GM23338 (cell line): Measurements from ENCODE around the gene BCORL1. TPM values are rescaled to one million over a fixed set of nuclear protein-coding genes. Genes with fewer than 3 reads are reported as not detected.

Source experiments
- ATAC-seq: fragments of 200-7000 bp; cut with Tn5 transposase; 3 replicates; pipeline ENCODE4 v1.9.1; 2020
- DNase-seq: peaks from one replicate; pipeline ENCODE4 v3.0.0-alpha.2; 2015; ENCODE audit warnings: low spot score
- H2AFZ ChIP-seq: fragments of 200-600 bp; sonication (generic); 2 replicates; pipeline ENCODE4 v1.8.0; 2016; ENCODE audit warnings: antibody characterized with exemption, mild to moderate bottlenecking, moderate library complexity
- H3F3A ChIP-seq: fragments of 200-600 bp; sonication (generic); replicated peaks from 2 replicates; pipeline ENCODE4 v1.8.0; 2017; ENCODE audit warnings: antibody characterized with exemption, mixed run types, low read depth
- H3K27ac ChIP-seq: fragments of 200-600 bp; sonication (generic); 2 replicates; pipeline ENCODE4 v1.6.1; 2016; ENCODE audit warnings: low read depth
- H3K27me3 ChIP-seq: fragments of 200-600 bp; sonication (generic); 2 replicates; pipeline ENCODE4 v1.8.0; 2016; ENCODE audit warnings: mild to moderate bottlenecking, mixed run types, moderate library complexity; ENCODE audit not compliant: insufficient read depth
- H3K36me3 ChIP-seq: fragments of 200-600 bp; sonication (generic); 2 replicates; pipeline ENCODE4 v1.8.0; 2016; ENCODE audit warnings: mild to moderate bottlenecking; ENCODE audit not compliant: insufficient read depth
- H3K4me1 ChIP-seq: fragments of 200-600 bp; sonication (generic); 2 replicates; pipeline ENCODE4 v1.8.0; 2016; ENCODE audit warnings: mild to moderate bottlenecking, moderate library complexity; ENCODE audit not compliant: insufficient read depth
- H3K4me2 ChIP-seq: fragments of 200-600 bp; sonication (generic); 2 replicates; pipeline ENCODE4 v1.7.1; 2017; ENCODE audit warnings: mixed run types
- H3K4me3 ChIP-seq: fragments of 200-600 bp; sonication (generic); 2 replicates; pipeline ENCODE4 v1.6.1; 2016; ENCODE audit warnings: mixed run types
- H3K79me2 ChIP-seq: fragments of 200-600 bp; sonication (generic); replicated peaks from 2 replicates; pipeline ENCODE4 v1.8.0; 2017; ENCODE audit warnings: mild to moderate bottlenecking; ENCODE audit not compliant: insufficient read depth
- H3K9me2 ChIP-seq: fragments of 200-600 bp; sonication (generic); 2 replicates; pipeline ENCODE4 v1.8.0; 2017; ENCODE audit not compliant: insufficient read depth
- H4K20me1 ChIP-seq: fragments of 200-600 bp; sonication (generic); replicated peaks from 2 replicates; pipeline ENCODE4 v1.8.0; 2017; ENCODE audit warnings: mild to moderate bottlenecking; ENCODE audit not compliant: insufficient read depth
- H3K27ac Mint-ChIP-seq: 2 replicates; pipeline ENCODE4 v1.8.0; 2020; ENCODE audit warnings: inconsistent platforms, mild to moderate bottlenecking, moderate library complexity, mixed read lengths
- H3K27me3 Mint-ChIP-seq: 3 replicates; pipeline ENCODE4 v1.8.0; 2022; ENCODE audit warnings: low read depth, mild to moderate bottlenecking, moderate library complexity, mixed read lengths, inconsistent platforms; ENCODE audit not compliant: insufficient read depth, poor library complexity
- H3K36me3 Mint-ChIP-seq: 3 replicates; pipeline ENCODE4 v1.8.0; 2021; ENCODE audit warnings: low read depth, mild to moderate bottlenecking, inconsistent platforms, moderate library complexity, mixed read lengths
- H3K4me1 Mint-ChIP-seq: 3 replicates; pipeline ENCODE4 v1.8.0; 2020; ENCODE audit warnings: mild to moderate bottlenecking, inconsistent platforms, mixed read lengths
- H3K4me3 Mint-ChIP-seq: 3 replicates; pipeline ENCODE4 v1.8.0; 2021; ENCODE audit warnings: moderate library complexity, mild to moderate bottlenecking, inconsistent platforms, mixed read lengths
- H3K9me3 Mint-ChIP-seq: 3 replicates; pipeline ENCODE4 v1.8.0; 2020; ENCODE audit warnings: moderate library complexity, mild to moderate bottlenecking, inconsistent platforms, mixed read lengths
- CTCF ChIP-seq, 2 experiments: fragments of 200-600 bp in 1 of 2; sonication (generic) in 1 of 2; conservative IDR thresholded peaks; 2 replicates each; pipeline versions ENCODE4 v1.5.1 to v1.6.1; 2016 to 2017; ENCODE audit warnings: antibody characterized with exemption in 2 of 2, low read depth in 2 of 2, mild to moderate bottlenecking in 2 of 2, moderate library complexity in 1 of 2
- ETS1 ChIP-seq: IDR thresholded peaks from 2 replicates; pipeline ENCODE4 v1.6.1; 2016; ENCODE audit warnings: antibody characterized with exemption
- EZH2 ChIP-seq: fragments of 200-600 bp; sonication (generic); IDR thresholded peaks from one replicate; pipeline ENCODE4 v1.8.0; 2017; ENCODE audit warnings: antibody characterized with exemption, mild to moderate bottlenecking, low read depth; ENCODE audit not compliant: unreplicated experiment
- EZH2phosphoT487 ChIP-seq: fragments of 200-600 bp; sonication (generic); IDR thresholded peaks from one replicate; pipeline ENCODE4 v1.8.1; 2018; ENCODE audit warnings: antibody characterized with exemption; ENCODE audit not compliant: unreplicated experiment
- JUNB ChIP-seq: IDR thresholded peaks from one replicate; pipeline ENCODE4 v1.6.1; 2016; ENCODE audit warnings: antibody characterized with exemption; ENCODE audit not compliant: unreplicated experiment
- POLR2AphosphoS5 ChIP-seq: IDR thresholded peaks from 2 replicates; pipeline ENCODE4 v1.6.1; 2016; ENCODE audit warnings: antibody characterized with exemption, low read depth
- REST ChIP-seq: IDR thresholded peaks from one replicate; pipeline ENCODE4 v1.6.1; 2018; ENCODE audit warnings: antibody characterized with exemption; ENCODE audit not compliant: unreplicated experiment
- STAT1 ChIP-seq: IDR thresholded peaks from one replicate; pipeline ENCODE4 v1.6.1; 2016; ENCODE audit warnings: antibody characterized with exemption; ENCODE audit not compliant: unreplicated experiment
- ZNF114 ChIP-seq: fragments of 250-450 bp; sonication (Bioruptor Pico); IDR thresholded peaks from 2 replicates; pipeline ENCODE4 v1.5.0; 2020; ENCODE audit warnings: mild to moderate bottlenecking, moderate library complexity
- polyA plus RNA-seq: library from polyadenylated mRNA; unstranded; fragments of >200 nt; fragmentation: Nextera tagmentation; extraction: Ambion mirVana; gene quantifications from 2 replicates; pipeline ENCODE4 v1.2.1, GENCODE V29; 2016
- total RNA-seq: library from RNA; depleted of rRNA; stranded (reverse); fragments of >200 nt; shearing (Covaris generic); gene quantifications from 2 replicates; pipeline ENCODE4 v1.2.3, GENCODE V29; 2014

Gene BCORL1
- total and polyA plus RNA-seq, 2 experiments from 2014 or later, result 2.6 to 2.7 TPM

GRCh38 chrX:130095249-130096030 lies 113.0 kb downstream of the BCORL1 start:
- DNase-seq (no peak), ATAC-seq (no peak)
- H3K27ac Mint-ChIP-seq, result no peak overlapping the region
- no peaks in the 10 kb centered on the region for H3K36me3 Mint-ChIP-seq
- Histone ChIP-seq H3K27me3 (no peaks in the 10 kb centered on the region), H4K20me1 (no peaks in the 10 kb centered on the region), H3K4me2 (no peak overlapping the region), H3K36me3 (no peaks in the 10 kb centered on the region), H3K79me2 (no peaks in the 10 kb centered on the region), H3K4me3 (no peak overlapping the region), H3K4me1 (no peaks in the 10 kb centered on the region), H3F3A (no peaks in the 10 kb centered on the region), H3K9me2 (no peaks in the 10 kb centered on the region), H2AFZ (no peak overlapping the region), H3K27ac (no peak overlapping the region)
- H3K4me1 Mint-ChIP-seq, result peaks cover 8% of the 10 kb centered on the region
- TF ChIP-seq EZH2phosphoT487 (no peak), CTCF (conservative IDR thresholded peaks at IDR 0.05; ENCODE audit: low read depth in 2 of 2) (no peak), EZH2 (no peak), JUNB (no peak), STAT1 (no peak)
- peaks cover 2% of the 10 kb centered on the region for H3K27me3 Mint-ChIP-seq
- no peak overlapping the region for H3K4me3 Mint-ChIP-seq
- H3K9me3 Mint-ChIP-seq, result no peaks in the 10 kb centered on the region

- DNase-seq, result no peak
- TF ChIP-seq POLR2AphosphoS5 (no peak), ETS1 (no peak), JUNB (no peak), REST (no peak), ZNF114 (CRISPR knock-in tag) (no peak)
These were observed 115.2 kb downstream of the BCORL1 start for GRCh38 chrX:130097507-130098209.

More at GRCh38 chrX:130097507-130098209, 115.2 kb downstream of the BCORL1 start:
- no peak overlapping the region for H3K4me3 ChIP-seq
- Mint-ChIP-seq H3K4me1 (peaks cover 8% of the 10 kb centered on the region), H3K4me3 (no peak overlapping the region), H3K36me3 (no peaks in the 10 kb centered on the region), H3K27ac (no peak overlapping the region), H3K27me3 (peaks cover 2% of the 10 kb centered on the region), H3K9me3 (no peaks in the 10 kb centered on the region)
- no peaks in the 10 kb centered on the region for H3K36me3 ChIP-seq
- no peaks in the 10 kb centered on the region for H3K9me2 ChIP-seq
- H3K27me3 ChIP-seq, result no peaks in the 10 kb centered on the region
- no peaks in the 10 kb centered on the region for H3K79me2 ChIP-seq
- H4K20me1 ChIP-seq, result no peaks in the 10 kb centered on the region
- no peak overlapping the region for H2AFZ ChIP-seq
- H3K4me2 ChIP-seq, result no peak overlapping the region
- H3F3A ChIP-seq, result no peaks in the 10 kb centered on the region
- H3K27ac ChIP-seq, result no peak overlapping the region
- ATAC-seq, result peak; percentile 74
- no peaks in the 10 kb centered on the region for H3K4me1 ChIP-seq
